Fibroblast of lung (primary cell): ENCODE data around the gene TGM4. TPM values are rescaled to one million over a fixed set of nuclear protein-coding genes. Genes with fewer than 3 reads are reported as not detected.

ENCODE experiments used
- DNase-seq, 2 donors: peaks; one replicate each; pipeline versions ENCODE4 v3.0.0 to v3.0.0-alpha.2; 2010; ENCODE audit warnings: low read depth in 2 of 2
- H2AFZ ChIP-seq: 2 replicates; pipeline ENCODE4 v1.5.1; 2012; ENCODE audit warnings: low read length, control low read depth, inconsistent platforms
- H3K27ac ChIP-seq: 2 replicates; pipeline ENCODE4 v1.5.1; 2011; ENCODE audit warnings: low read length, control low read depth; ENCODE audit not compliant: insufficient read depth
- H3K27me3 ChIP-seq: 2 replicates; pipeline ENCODE4 v1.5.1; 2011; ENCODE audit warnings: mild to moderate bottlenecking, low read length; ENCODE audit not compliant: control insufficient read depth, insufficient read depth
- H3K36me3 ChIP-seq: 2 replicates; pipeline ENCODE4 v1.5.1; 2011; ENCODE audit warnings: low read length; ENCODE audit not compliant: control insufficient read depth, insufficient read depth
- H3K4me1 ChIP-seq: 2 replicates; pipeline ENCODE4 v1.5.1; 2011; ENCODE audit warnings: low read length; ENCODE audit not compliant: control insufficient read depth, insufficient read depth; ENCODE audit errors: extremely low read depth
- H3K4me2 ChIP-seq: 2 replicates; pipeline ENCODE4 v1.5.1; 2011; ENCODE audit warnings: low read length, control low read depth; ENCODE audit not compliant: insufficient read depth; ENCODE audit errors: extremely low read depth
- H3K4me3 ChIP-seq, 4 experiments: fragments of 200-600 bp in 1 of 4; sonication (generic) in 1 of 4; replicated peaks in 1 of 4; 2 replicates each; pipeline ENCODE4 v1.5.1; 2011 to 2016; ENCODE audit warnings: low read length in 4 of 4, low read depth in 3 of 4, mild to moderate bottlenecking in 3 of 4, control low read depth in 2 of 4, inconsistent platforms in 1 of 4, mixed read lengths in 1 of 4; ENCODE audit not compliant: insufficient read depth in 1 of 4; ENCODE audit errors: control extremely low read depth in 1 of 4
- H3K79me2 ChIP-seq: 2 replicates; pipeline ENCODE4 v1.5.1; 2012; ENCODE audit warnings: mild to moderate bottlenecking, low read length, inconsistent platforms; ENCODE audit not compliant: control insufficient read depth, insufficient read depth
- H3K9ac ChIP-seq: 2 replicates; pipeline ENCODE4 v1.5.1; 2011; ENCODE audit warnings: mild to moderate bottlenecking, low read length, control low read depth; ENCODE audit not compliant: insufficient read depth
- H3K9me3 ChIP-seq: 2 replicates; pipeline ENCODE4 v1.5.1; 2012; ENCODE audit warnings: low read depth, low read length; ENCODE audit not compliant: control insufficient read depth, insufficient read depth
- H4K20me1 ChIP-seq: 2 replicates; pipeline ENCODE4 v1.5.1; 2011; ENCODE audit warnings: low read length; ENCODE audit not compliant: control insufficient read depth, insufficient read depth; ENCODE audit errors: extremely low read depth
- EZH2 ChIP-seq: IDR thresholded peaks from 2 replicates; pipeline ENCODE4 v1.5.1; 2012; ENCODE audit warnings: low read length, control low read depth, mild to moderate bottlenecking; ENCODE audit errors: missing control alignments
- polyA plus RNA-seq, 2 donors: library from polyadenylated mRNA; depleted of rRNA in 1 of 2; stranded (reverse) in 1 of 2; unstranded in 1 of 2; fragments of >200 nt; gene quantifications; 2 replicates each; pipeline ENCODE4 v1.2.1, GENCODE V29; 2011 to 2012; ENCODE audit warnings: missing spikeins in 1 of 2
- total RNA-seq: library from RNA; depleted of rRNA; stranded (reverse); fragments of >200 nt; gene quantifications from 2 replicates; pipeline ENCODE4 v1.2.1, GENCODE V29; 2014
- TF ChIP-seq, protein P1 (sequence below), 2 donors: IDR thresholded peaks in 1 of 2; conservative IDR thresholded peaks in 1 of 2; 1 replicate in 1 of 2; 2 replicates in 1 of 2; pipeline ENCODE4 v1.5.1; 2011 to 2012; ENCODE audit warnings: low read length in 2 of 2, control low read depth in 1 of 2, inconsistent platforms in 1 of 2, low read depth in 1 of 2, mild to moderate bottlenecking in 1 of 2

TGM4 gene
- total and polyA plus RNA-seq, 2 donors (not counting 1 experiment from before 2014, with no cell fraction given) = not detected

DNA sequence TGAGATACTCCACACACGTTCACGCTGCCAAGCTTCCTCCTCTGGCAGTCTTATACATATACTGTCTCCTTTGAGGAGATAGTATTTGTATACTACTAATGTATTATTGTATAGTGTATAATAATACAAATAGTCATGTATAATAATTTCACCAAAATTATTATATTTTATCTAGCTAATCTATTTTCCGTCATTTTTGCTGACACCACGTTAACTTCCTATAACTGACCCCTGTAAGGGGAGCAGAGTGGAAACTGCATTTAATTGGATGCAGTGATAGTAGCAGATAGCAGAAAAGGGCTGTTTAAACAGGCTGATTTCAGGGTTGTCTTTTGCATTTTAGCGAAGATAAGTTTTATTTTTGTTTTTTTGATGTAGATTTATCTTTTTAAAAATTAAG is 43.2 kb upstream of the TGM4 start:
- H3K27ac ChIP-seq = no peak overlapping the region

DNA sequence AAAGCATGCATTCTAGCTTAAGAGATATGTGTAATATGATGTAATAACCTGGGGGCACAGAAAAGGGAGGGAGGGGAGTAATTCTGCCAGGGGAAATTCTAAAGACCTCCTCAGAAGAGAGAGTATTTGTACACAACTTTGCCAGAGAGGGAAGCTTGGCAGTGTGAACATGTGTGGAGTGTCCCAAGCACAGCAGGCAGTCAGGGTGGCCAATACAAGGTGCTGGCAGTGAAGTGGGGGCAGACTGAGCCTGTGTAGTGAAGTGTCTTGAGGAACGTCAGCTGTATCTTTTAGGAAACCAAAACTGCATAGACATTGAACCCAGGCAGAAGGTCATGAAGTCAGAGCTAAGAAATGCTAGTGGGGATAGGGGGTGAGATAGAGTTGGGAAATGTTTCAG is 42.4 kb upstream of the TGM4 start:
- Histone ChIP-seq H4K20me1 (no peaks in the 10 kb centered on the region), H3K4me2 (no peak overlapping the region), H3K9me3 (no peaks in the 10 kb centered on the region), H3K4me1 (no peaks in the 10 kb centered on the region), H3K4me3 (no peak overlapping the region), H3K36me3 (peaks cover 3% of the 10 kb centered on the region), H3K79me2 (no peaks in the 10 kb centered on the region), H3K9ac (no peak overlapping the region), H3K27me3 (no peaks in the 10 kb centered on the region), H2AFZ (no peak overlapping the region), H3K27ac (no peak overlapping the region)
- DNase-seq = no peak
- TF ChIP-seq, protein P1, sequence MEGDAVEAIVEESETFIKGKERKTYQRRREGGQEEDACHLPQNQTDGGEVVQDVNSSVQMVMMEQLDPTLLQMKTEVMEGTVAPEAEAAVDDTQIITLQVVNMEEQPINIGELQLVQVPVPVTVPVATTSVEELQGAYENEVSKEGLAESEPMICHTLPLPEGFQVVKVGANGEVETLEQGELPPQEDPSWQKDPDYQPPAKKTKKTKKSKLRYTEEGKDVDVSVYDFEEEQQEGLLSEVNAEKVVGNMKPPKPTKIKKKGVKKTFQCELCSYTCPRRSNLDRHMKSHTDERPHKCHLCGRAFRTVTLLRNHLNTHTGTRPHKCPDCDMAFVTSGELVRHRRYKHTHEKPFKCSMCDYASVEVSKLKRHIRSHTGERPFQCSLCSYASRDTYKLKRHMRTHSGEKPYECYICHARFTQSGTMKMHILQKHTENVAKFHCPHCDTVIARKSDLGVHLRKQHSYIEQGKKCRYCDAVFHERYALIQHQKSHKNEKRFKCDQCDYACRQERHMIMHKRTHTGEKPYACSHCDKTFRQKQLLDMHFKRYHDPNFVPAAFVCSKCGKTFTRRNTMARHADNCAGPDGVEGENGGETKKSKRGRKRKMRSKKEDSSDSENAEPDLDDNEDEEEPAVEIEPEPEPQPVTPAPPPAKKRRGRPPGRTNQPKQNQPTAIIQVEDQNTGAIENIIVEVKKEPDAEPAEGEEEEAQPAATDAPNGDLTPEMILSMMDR (conservative IDR thresholded peaks at IDR 0.05 in 1 of 2, IDR thresholded peaks at IDR 0.05 in 1 of 2; ENCODE audit: low read depth in 1 of 2, low read length in 2 of 2) = no peak
- no peak for TF ChIP-seq EZH2

More for the DNA sequence above, 43.2 kb upstream of the TGM4 start:
- Histone ChIP-seq H3K4me2 (no peak overlapping the region), H3K9ac (no peak overlapping the region), H3K9me3 (no peaks in the 10 kb centered on the region), H3K4me3 (no peak overlapping the region), H3K36me3 (peaks cover 3% of the 10 kb centered on the region), H3K27me3 (no peaks in the 10 kb centered on the region), H3K4me1 (no peaks in the 10 kb centered on the region), H4K20me1 (no peaks in the 10 kb centered on the region), H3K79me2 (no peaks in the 10 kb centered on the region), H2AFZ (no peak overlapping the region)
- no peak for DNase-seq
- no peak for TF ChIP-seq EZH2
- TF ChIP-seq, protein P1 (conservative IDR thresholded peaks at IDR 0.05 in 1 of 2, IDR thresholded peaks at IDR 0.05 in 1 of 2; ENCODE audit: low read depth in 1 of 2, low read length in 2 of 2) = no peak

DNA sequence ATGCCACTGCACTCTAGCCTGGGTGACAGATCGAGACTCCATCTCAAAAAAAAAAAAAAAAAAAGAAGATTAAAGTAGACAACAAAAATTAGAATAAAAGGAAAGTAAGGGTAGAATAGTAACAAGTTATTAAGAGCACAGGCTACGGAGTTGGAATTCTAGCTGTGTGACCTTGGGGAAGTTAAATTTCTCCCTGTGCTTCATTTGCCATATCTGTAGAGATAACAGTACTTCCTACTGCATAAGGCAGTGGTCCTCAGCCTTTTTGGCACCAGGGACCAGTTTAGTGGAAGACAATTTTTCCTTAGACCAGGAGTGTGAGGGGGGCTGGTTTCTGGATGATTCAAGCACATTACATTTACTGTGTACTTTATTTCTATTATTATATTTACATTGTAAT is 41.4 kb upstream of the TGM4 start:
- no peaks in the 10 kb centered on the region for H3K27me3 ChIP-seq
- no peak overlapping the region for H2AFZ ChIP-seq
- H3K79me2 ChIP-seq = no peaks in the 10 kb centered on the region
- no peaks in the 10 kb centered on the region for H4K20me1 ChIP-seq
- no peaks in the 10 kb centered on the region for H3K9me3 ChIP-seq
- no peak overlapping the region for H3K9ac ChIP-seq
- DNase-seq = no peak
- TF ChIP-seq, protein P1 (conservative IDR thresholded peaks at IDR 0.05 in 1 of 2, IDR thresholded peaks at IDR 0.05 in 1 of 2; ENCODE audit: low read depth in 1 of 2, low read length in 2 of 2) = no peak
- TF ChIP-seq EZH2 = no peak
- no peak overlapping the region for H3K4me3 ChIP-seq
- H3K4me2 ChIP-seq = no peak overlapping the region
- no peak overlapping the region for H3K27ac ChIP-seq
- no peaks in the 10 kb centered on the region for H3K4me1 ChIP-seq
- peaks cover 3% of the 10 kb centered on the region for H3K36me3 ChIP-seq
